SK-N-SH (cell line): Measurements from ENCODE around the gene TMEM11. TPM values are rescaled to one million over a fixed set of nuclear protein-coding genes. Genes with fewer than 3 reads are reported as not detected.

ENCODE experiments used
- CTCF ChIA-PET: fragments of 300-600, 350-600 bp; formaldehyde crosslinking; extraction: SDS; loops from one replicate; lab custom pipeline; 2021; lab: Yijun Ruan, JAX
- POLR2A ChIA-PET: fragments of 350-600 bp; sonication (Branson Sonifier 250); formaldehyde crosslinking; extraction: SDS; loops from one replicate; lab custom pipeline; 2020; ENCODE audit warnings: antibody characterized with exemption, inconsistent platforms; lab: Yijun Ruan, JAX
- DNase-seq: peaks from one replicate; pipeline ENCODE4 v3.0.0; 2012
- H2AFZ ChIP-seq: fragments of 200-600 bp; sonication (generic); 2 replicates; pipeline ENCODE4 v1.8.1; 2016; ENCODE audit warnings: antibody characterized with exemption, mild to moderate bottlenecking, low read depth
- H3F3A ChIP-seq: fragments of 200-600 bp; sonication (generic); replicated peaks from 2 replicates; pipeline ENCODE3; 2016; ENCODE audit warnings: antibody characterized with exemption, mild to moderate bottlenecking; ENCODE audit not compliant: insufficient read depth
- H3K27ac ChIP-seq, 2 experiments: fragments of 200-500 bp in 1 of 2; fragments of 200-600 bp in 1 of 2; sonication (Bioruptor generic) in 1 of 2; sonication (generic), shearing (Covaris generic) in 1 of 2; 2 replicates each; pipeline versions ENCODE4 v1.5.1 to v1.6.1; 2014 to 2016; ENCODE audit warnings: low read depth in 2 of 2, inconsistent platforms in 1 of 2, low read length in 1 of 2, mild to moderate bottlenecking in 1 of 2, mixed read lengths in 1 of 2
- H3K27me3 ChIP-seq: fragments of 200-600 bp; sonication (generic), shearing (Covaris generic); 2 replicates; pipeline ENCODE4 v1.6.1; 2016; ENCODE audit warnings: mixed run types; ENCODE audit not compliant: insufficient read depth
- H3K36me3 ChIP-seq, 2 experiments: fragments of 200-500 bp in 1 of 2; fragments of 200-600 bp in 1 of 2; sonication (Bioruptor generic) in 1 of 2; sonication (generic) in 1 of 2; replicated peaks in 1 of 2; 2 replicates each; pipeline versions ENCODE3 to v1.5.1; 2014 to 2016; ENCODE audit warnings: low read length in 1 of 2, mild to moderate bottlenecking in 1 of 2; ENCODE audit not compliant: insufficient read depth in 2 of 2, control insufficient read depth in 1 of 2
- H3K4me1 ChIP-seq, 2 experiments: fragments of 200-500 bp in 1 of 2; fragments of 200-600 bp in 1 of 2; sonication (Bioruptor generic) in 1 of 2; sonication (generic), shearing (Covaris generic) in 1 of 2; 2 replicates each; pipeline versions ENCODE4 v1.5.1 to v1.6.1; 2014 to 2016; ENCODE audit warnings: low read depth in 1 of 2, low read length in 1 of 2, mixed run types in 1 of 2; ENCODE audit not compliant: insufficient read depth in 2 of 2, control insufficient read depth in 1 of 2
- H3K4me2 ChIP-seq: fragments of 200-600 bp; sonication (generic), shearing (Covaris generic); 2 replicates; pipeline ENCODE4 v1.6.1; 2017; ENCODE audit warnings: mixed run types
- H3K4me3 ChIP-seq, 2 experiments: fragments of 200-500 bp in 1 of 2; fragments of 200-600 bp in 1 of 2; sonication (Bioruptor generic) in 1 of 2; sonication (generic), shearing (Covaris generic) in 1 of 2; 2 replicates each; pipeline versions ENCODE4 v1.5.1 to v1.8.1; 2014 to 2016; ENCODE audit warnings: low read depth in 2 of 2, inconsistent platforms in 1 of 2, low read length in 1 of 2, mild to moderate bottlenecking in 1 of 2, mixed read lengths in 1 of 2, moderate library complexity in 1 of 2
- H3K79me2 ChIP-seq: fragments of 200-600 bp; sonication (generic); 2 replicates; pipeline ENCODE4 v1.8.1; 2017; ENCODE audit warnings: mild to moderate bottlenecking; ENCODE audit not compliant: insufficient read depth
- H3K9ac ChIP-seq: fragments of 200-600 bp; sonication (generic); 2 replicates; pipeline ENCODE4 v1.6.1; 2017; ENCODE audit warnings: mixed run types
- H3K9me2 ChIP-seq: fragments of 200-600 bp; sonication (generic); 2 replicates; pipeline ENCODE4 v1.6.1; 2017; ENCODE audit warnings: mixed run types
- H3K9me3 ChIP-seq: fragments of 200-600 bp; sonication (generic); 2 replicates; pipeline ENCODE4 v1.6.1; 2017; ENCODE audit warnings: mixed run types, mild to moderate bottlenecking, moderate library complexity
- H4K20me1 ChIP-seq: fragments of 200-600 bp; sonication (generic); 2 replicates; pipeline ENCODE4 v1.6.1; 2017; ENCODE audit warnings: mild to moderate bottlenecking, mixed run types; ENCODE audit not compliant: insufficient read depth
- ELF1 ChIP-seq: IDR thresholded peaks from 2 replicates; pipeline ENCODE4 v1.4.0; 2012
- FOXJ3 ChIP-seq: sonication (generic); formaldehyde crosslinking; IDR thresholded peaks from 2 replicates; pipeline ENCODE4 v1.5.1; 2020; ENCODE audit warnings: mild to moderate bottlenecking, missing genetic modification reagents
- FOXM1 ChIP-seq: IDR thresholded peaks from 2 replicates; pipeline ENCODE4 v1.4.0; 2012; ENCODE audit warnings: low read depth, mild to moderate bottlenecking
- GATA2 ChIP-seq: sonication (generic); formaldehyde crosslinking; IDR thresholded peaks from 2 replicates; pipeline ENCODE4 v1.5.0; 2020; ENCODE audit warnings: mild to moderate bottlenecking, missing genetic modification reagents
- NFIC ChIP-seq: IDR thresholded peaks from 2 replicates; pipeline ENCODE4 v1.4.0; 2012; ENCODE audit warnings: borderline replicate concordance
- NRF1 ChIP-seq: IDR thresholded peaks from 2 replicates; pipeline ENCODE4 v1.6.1; 2012; ENCODE audit warnings: low read depth, mild to moderate bottlenecking, low read length
- RAD21 ChIP-seq: IDR thresholded peaks from 2 replicates; pipeline ENCODE4 v1.6.1; 2012; ENCODE audit warnings: mild to moderate bottlenecking, low read length
- RFX5 ChIP-seq: IDR thresholded peaks from 2 replicates; pipeline ENCODE4 v1.6.1; 2012; ENCODE audit warnings: mild to moderate bottlenecking, improper control_type of control experiment, low read length
- SIN3A ChIP-seq: IDR thresholded peaks from 2 replicates; pipeline ENCODE4 v1.6.1; 2012; ENCODE audit warnings: low read depth, mild to moderate bottlenecking, low read length, moderate library complexity, borderline replicate concordance
- TCF12 ChIP-seq: IDR thresholded peaks from 2 replicates; pipeline ENCODE4 v1.4.0; 2012
- TEAD4 ChIP-seq: IDR thresholded peaks from 2 replicates; pipeline ENCODE4 v1.4.0; 2012; ENCODE audit warnings: mild to moderate bottlenecking, borderline replicate concordance; ENCODE audit not compliant: insufficient read depth
- WGBS: methylation state at CpG from one replicate; pipeline ENCODE4 v1.1.6; 2017; ENCODE audit warnings: low lambda C conversion rate; 5-methylcytosine and 5-hydroxymethylcytosine counted together
- polyA plus RNA-seq, 3 experiments: library from polyadenylated mRNA; depleted of rRNA; stranded (reverse); fragments of >200 nt; gene quantifications; 2 replicates each; pipeline ENCODE4 v1.2.3, GENCODE V29; 2012
- TF ChIP-seq, protein P1 (sequence below): fragments of 150-350 bp; IDR thresholded peaks from 2 replicates; pipeline ENCODE4 v1.6.1; 2016; ENCODE audit warnings: mild to moderate bottlenecking, low read depth, low read length
- TF ChIP-seq, protein P2 (sequence below): IDR thresholded peaks from 2 replicates; pipeline ENCODE4 v1.4.0; 2012; ENCODE audit warnings: low read depth, borderline replicate concordance
- TF ChIP-seq, protein P3 (sequence below): IDR thresholded peaks from 2 replicates; pipeline ENCODE4 v1.4.0; 2012; ENCODE audit warnings: low read depth, borderline replicate concordance
- TF ChIP-seq, protein P4 (sequence below): IDR thresholded peaks from 2 replicates; pipeline ENCODE4 v1.6.1; 2012; ENCODE audit warnings: mild to moderate bottlenecking, low read depth, low read length, moderate library complexity
- TF ChIP-seq, protein P5 (sequence below): IDR thresholded peaks from 2 replicates; pipeline ENCODE4 v1.4.0; 2012; ENCODE audit warnings: low read depth

The TMEM11 gene
- polyA plus RNA-seq, 1 of the 3 experiments (the other 2 are of a cell fraction): 52.3 TPM

DNA sequence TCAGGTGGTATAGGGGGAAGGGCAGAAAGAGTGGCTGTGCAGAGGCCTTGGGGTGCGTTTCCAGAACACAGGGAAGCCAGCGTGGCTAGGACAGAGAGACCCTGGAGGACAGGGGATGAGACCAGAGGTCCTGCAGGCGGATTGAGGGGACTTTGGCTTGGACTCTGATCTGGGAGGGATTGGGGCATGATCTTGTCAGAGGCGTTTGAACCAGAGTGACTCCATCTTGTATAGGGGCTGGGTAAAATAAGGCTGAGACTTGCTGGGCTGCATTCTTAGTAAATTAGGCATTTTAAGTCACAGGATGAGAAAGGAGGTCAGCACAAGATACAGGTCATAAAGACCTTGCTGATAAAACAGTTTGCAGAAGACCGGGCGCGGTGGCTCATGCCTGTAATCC, 44.6 kb upstream of the TMEM11 start:
- H3K36me3 ChIP-seq: no peaks in the 10 kb centered on the region
- no peak overlapping the region for H3K4me3 ChIP-seq
- no peak overlapping the region for H2AFZ ChIP-seq
- H3K4me1 ChIP-seq: peaks cover 0 to 4% of the 10 kb centered on the region in 2 experiments; a peak in 1 of 4 replicates
- POLR2A ChIA-PET: no interaction called here
- TF ChIP-seq, protein P1, sequence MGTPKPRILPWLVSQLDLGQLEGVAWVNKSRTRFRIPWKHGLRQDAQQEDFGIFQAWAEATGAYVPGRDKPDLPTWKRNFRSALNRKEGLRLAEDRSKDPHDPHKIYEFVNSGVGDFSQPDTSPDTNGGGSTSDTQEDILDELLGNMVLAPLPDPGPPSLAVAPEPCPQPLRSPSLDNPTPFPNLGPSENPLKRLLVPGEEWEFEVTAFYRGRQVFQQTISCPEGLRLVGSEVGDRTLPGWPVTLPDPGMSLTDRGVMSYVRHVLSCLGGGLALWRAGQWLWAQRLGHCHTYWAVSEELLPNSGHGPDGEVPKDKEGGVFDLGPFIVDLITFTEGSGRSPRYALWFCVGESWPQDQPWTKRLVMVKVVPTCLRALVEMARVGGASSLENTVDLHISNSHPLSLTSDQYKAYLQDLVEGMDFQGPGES: no peak
- TF ChIP-seq, protein P2, sequence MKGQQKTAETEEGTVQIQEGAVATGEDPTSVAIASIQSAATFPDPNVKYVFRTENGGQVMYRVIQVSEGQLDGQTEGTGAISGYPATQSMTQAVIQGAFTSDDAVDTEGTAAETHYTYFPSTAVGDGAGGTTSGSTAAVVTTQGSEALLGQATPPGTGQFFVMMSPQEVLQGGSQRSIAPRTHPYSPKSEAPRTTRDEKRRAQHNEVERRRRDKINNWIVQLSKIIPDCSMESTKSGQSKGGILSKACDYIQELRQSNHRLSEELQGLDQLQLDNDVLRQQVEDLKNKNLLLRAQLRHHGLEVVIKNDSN: no peak
- TF ChIP-seq GATA2 (CRISPR knock-in tag) (no peak), TCF12 (no peak), NRF1 (no peak), RAD21 (no peak), FOXM1 (no peak), FOXJ3 (no peak), RFX5 (no peak), SIN3A (no peak), NFIC (no peak), ELF1 (no peak), TEAD4 (no peak)
- TF ChIP-seq, protein P3, sequence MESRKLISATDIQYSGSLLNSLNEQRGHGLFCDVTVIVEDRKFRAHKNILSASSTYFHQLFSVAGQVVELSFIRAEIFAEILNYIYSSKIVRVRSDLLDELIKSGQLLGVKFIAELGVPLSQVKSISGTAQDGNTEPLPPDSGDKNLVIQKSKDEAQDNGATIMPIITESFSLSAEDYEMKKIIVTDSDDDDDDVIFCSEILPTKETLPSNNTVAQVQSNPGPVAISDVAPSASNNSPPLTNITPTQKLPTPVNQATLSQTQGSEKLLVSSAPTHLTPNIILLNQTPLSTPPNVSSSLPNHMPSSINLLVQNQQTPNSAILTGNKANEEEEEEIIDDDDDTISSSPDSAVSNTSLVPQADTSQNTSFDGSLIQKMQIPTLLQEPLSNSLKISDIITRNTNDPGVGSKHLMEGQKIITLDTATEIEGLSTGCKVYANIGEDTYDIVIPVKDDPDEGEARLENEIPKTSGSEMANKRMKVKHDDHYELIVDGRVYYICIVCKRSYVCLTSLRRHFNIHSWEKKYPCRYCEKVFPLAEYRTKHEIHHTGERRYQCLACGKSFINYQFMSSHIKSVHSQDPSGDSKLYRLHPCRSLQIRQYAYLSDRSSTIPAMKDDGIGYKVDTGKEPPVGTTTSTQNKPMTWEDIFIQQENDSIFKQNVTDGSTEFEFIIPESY: no peak
- TF ChIP-seq, protein P4, sequence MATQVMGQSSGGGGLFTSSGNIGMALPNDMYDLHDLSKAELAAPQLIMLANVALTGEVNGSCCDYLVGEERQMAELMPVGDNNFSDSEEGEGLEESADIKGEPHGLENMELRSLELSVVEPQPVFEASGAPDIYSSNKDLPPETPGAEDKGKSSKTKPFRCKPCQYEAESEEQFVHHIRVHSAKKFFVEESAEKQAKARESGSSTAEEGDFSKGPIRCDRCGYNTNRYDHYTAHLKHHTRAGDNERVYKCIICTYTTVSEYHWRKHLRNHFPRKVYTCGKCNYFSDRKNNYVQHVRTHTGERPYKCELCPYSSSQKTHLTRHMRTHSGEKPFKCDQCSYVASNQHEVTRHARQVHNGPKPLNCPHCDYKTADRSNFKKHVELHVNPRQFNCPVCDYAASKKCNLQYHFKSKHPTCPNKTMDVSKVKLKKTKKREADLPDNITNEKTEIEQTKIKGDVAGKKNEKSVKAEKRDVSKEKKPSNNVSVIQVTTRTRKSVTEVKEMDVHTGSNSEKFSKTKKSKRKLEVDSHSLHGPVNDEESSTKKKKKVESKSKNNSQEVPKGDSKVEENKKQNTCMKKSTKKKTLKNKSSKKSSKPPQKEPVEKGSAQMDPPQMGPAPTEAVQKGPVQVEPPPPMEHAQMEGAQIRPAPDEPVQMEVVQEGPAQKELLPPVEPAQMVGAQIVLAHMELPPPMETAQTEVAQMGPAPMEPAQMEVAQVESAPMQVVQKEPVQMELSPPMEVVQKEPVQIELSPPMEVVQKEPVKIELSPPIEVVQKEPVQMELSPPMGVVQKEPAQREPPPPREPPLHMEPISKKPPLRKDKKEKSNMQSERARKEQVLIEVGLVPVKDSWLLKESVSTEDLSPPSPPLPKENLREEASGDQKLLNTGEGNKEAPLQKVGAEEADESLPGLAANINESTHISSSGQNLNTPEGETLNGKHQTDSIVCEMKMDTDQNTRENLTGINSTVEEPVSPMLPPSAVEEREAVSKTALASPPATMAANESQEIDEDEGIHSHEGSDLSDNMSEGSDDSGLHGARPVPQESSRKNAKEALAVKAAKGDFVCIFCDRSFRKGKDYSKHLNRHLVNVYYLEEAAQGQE: no peak
- TF ChIP-seq, protein P5, sequence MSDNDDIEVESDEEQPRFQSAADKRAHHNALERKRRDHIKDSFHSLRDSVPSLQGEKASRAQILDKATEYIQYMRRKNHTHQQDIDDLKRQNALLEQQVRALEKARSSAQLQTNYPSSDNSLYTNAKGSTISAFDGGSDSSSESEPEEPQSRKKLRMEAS: no peak
- TF ChIP-seq, all 33 proteins: peak for 0
- CTCF ChIA-PET: interaction anchor here (1.3 kb wide), 2 partner anchors 139 to 254 kb away, joined by 3 read pairs; no protein-coding TSS in a partner anchor
- no peak overlapping the region for H3K4me2 ChIP-seq
- no peaks in the 10 kb centered on the region for H3K9me2 ChIP-seq
- no peaks in the 10 kb centered on the region for H3K27me3 ChIP-seq
- H3K79me2 ChIP-seq: no peaks in the 10 kb centered on the region
- H3F3A ChIP-seq: no peaks in the 10 kb centered on the region
- H3K27ac ChIP-seq: no peak overlapping the region
- 87% methylated on average over 7 of the region's 7 CpGs for WGBS
- DNase-seq: no peak
- H4K20me1 ChIP-seq: no peaks in the 10 kb centered on the region
- H3K9me3 ChIP-seq: no peaks in the 10 kb centered on the region
- H3K9ac ChIP-seq: no peak overlapping the region
